SK-N-SH (cell line): ENCODE data around the gene KLF15. TPM values are rescaled to one million over a fixed set of nuclear protein-coding genes. Genes with fewer than 3 reads are reported as not detected.

Experiments used
- CTCF ChIA-PET: fragments of 300-600, 350-600 bp; formaldehyde crosslinking; extraction: SDS; loops from one replicate; lab custom pipeline; 2021; lab: Yijun Ruan, JAX
- POLR2A ChIA-PET: fragments of 350-600 bp; sonication (Branson Sonifier 250); formaldehyde crosslinking; extraction: SDS; loops from one replicate; lab custom pipeline; 2020; ENCODE audit warnings: antibody characterized with exemption, inconsistent platforms; lab: Yijun Ruan, JAX
- DNase-seq: peaks from one replicate; pipeline ENCODE4 v3.0.0; 2012
- H2AFZ ChIP-seq: fragments of 200-600 bp; sonication (generic); 2 replicates; pipeline ENCODE4 v1.8.1; 2016; ENCODE audit warnings: antibody characterized with exemption, mild to moderate bottlenecking, low read depth
- H3F3A ChIP-seq: fragments of 200-600 bp; sonication (generic); replicated peaks from 2 replicates; pipeline ENCODE3; 2016; ENCODE audit warnings: antibody characterized with exemption, mild to moderate bottlenecking; ENCODE audit not compliant: insufficient read depth
- H3K27ac ChIP-seq, 2 experiments: fragments of 200-500 bp in 1 of 2; fragments of 200-600 bp in 1 of 2; sonication (Bioruptor generic) in 1 of 2; sonication (generic), shearing (Covaris generic) in 1 of 2; 2 replicates each; pipeline versions ENCODE4 v1.5.1 to v1.6.1; 2014 to 2016; ENCODE audit warnings: low read depth in 2 of 2, inconsistent platforms in 1 of 2, low read length in 1 of 2, mild to moderate bottlenecking in 1 of 2, mixed read lengths in 1 of 2
- H3K27me3 ChIP-seq: fragments of 200-600 bp; sonication (generic), shearing (Covaris generic); 2 replicates; pipeline ENCODE4 v1.6.1; 2016; ENCODE audit warnings: mixed run types; ENCODE audit not compliant: insufficient read depth
- H3K36me3 ChIP-seq, 2 experiments: fragments of 200-500 bp in 1 of 2; fragments of 200-600 bp in 1 of 2; sonication (Bioruptor generic) in 1 of 2; sonication (generic) in 1 of 2; replicated peaks in 1 of 2; 2 replicates each; pipeline versions ENCODE3 to v1.5.1; 2014 to 2016; ENCODE audit warnings: low read length in 1 of 2, mild to moderate bottlenecking in 1 of 2; ENCODE audit not compliant: insufficient read depth in 2 of 2, control insufficient read depth in 1 of 2
- H3K4me1 ChIP-seq, 2 experiments: fragments of 200-500 bp in 1 of 2; fragments of 200-600 bp in 1 of 2; sonication (Bioruptor generic) in 1 of 2; sonication (generic), shearing (Covaris generic) in 1 of 2; 2 replicates each; pipeline versions ENCODE4 v1.5.1 to v1.6.1; 2014 to 2016; ENCODE audit warnings: low read depth in 1 of 2, low read length in 1 of 2, mixed run types in 1 of 2; ENCODE audit not compliant: insufficient read depth in 2 of 2, control insufficient read depth in 1 of 2
- H3K4me2 ChIP-seq: fragments of 200-600 bp; sonication (generic), shearing (Covaris generic); 2 replicates; pipeline ENCODE4 v1.6.1; 2017; ENCODE audit warnings: mixed run types
- H3K4me3 ChIP-seq, 2 experiments: fragments of 200-500 bp in 1 of 2; fragments of 200-600 bp in 1 of 2; sonication (Bioruptor generic) in 1 of 2; sonication (generic), shearing (Covaris generic) in 1 of 2; 2 replicates each; pipeline versions ENCODE4 v1.5.1 to v1.8.1; 2014 to 2016; ENCODE audit warnings: low read depth in 2 of 2, inconsistent platforms in 1 of 2, low read length in 1 of 2, mild to moderate bottlenecking in 1 of 2, mixed read lengths in 1 of 2, moderate library complexity in 1 of 2
- H3K79me2 ChIP-seq: fragments of 200-600 bp; sonication (generic); 2 replicates; pipeline ENCODE4 v1.8.1; 2017; ENCODE audit warnings: mild to moderate bottlenecking; ENCODE audit not compliant: insufficient read depth
- H3K9ac ChIP-seq: fragments of 200-600 bp; sonication (generic); 2 replicates; pipeline ENCODE4 v1.6.1; 2017; ENCODE audit warnings: mixed run types
- H3K9me2 ChIP-seq: fragments of 200-600 bp; sonication (generic); 2 replicates; pipeline ENCODE4 v1.6.1; 2017; ENCODE audit warnings: mixed run types
- H3K9me3 ChIP-seq: fragments of 200-600 bp; sonication (generic); 2 replicates; pipeline ENCODE4 v1.6.1; 2017; ENCODE audit warnings: mixed run types, mild to moderate bottlenecking, moderate library complexity
- H4K20me1 ChIP-seq: fragments of 200-600 bp; sonication (generic); 2 replicates; pipeline ENCODE4 v1.6.1; 2017; ENCODE audit warnings: mild to moderate bottlenecking, mixed run types; ENCODE audit not compliant: insufficient read depth
- EZH2phosphoT487 ChIP-seq: fragments of 200-600 bp; sonication (generic); IDR thresholded peaks from 2 replicates; pipeline ENCODE4 v1.6.1; 2017; ENCODE audit warnings: low read depth, mixed run types, mild to moderate bottlenecking, antibody characterized with exemption, moderate library complexity, borderline replicate concordance
- JUND ChIP-seq: IDR thresholded peaks from 2 replicates; pipeline ENCODE4 v1.4.0; 2012
- MEF2A ChIP-seq: IDR thresholded peaks from 2 replicates; pipeline ENCODE4 v1.4.0; 2012; ENCODE audit warnings: low read depth, borderline replicate concordance
- POLR2AphosphoS5 ChIP-seq: IDR thresholded peaks from 2 replicates; pipeline ENCODE4 v1.6.1; 2012; ENCODE audit warnings: low read depth, low read length
- RAD21 ChIP-seq: IDR thresholded peaks from 2 replicates; pipeline ENCODE4 v1.6.1; 2012; ENCODE audit warnings: mild to moderate bottlenecking, low read length
- RCOR1 ChIP-seq: fragments of 150-350 bp; IDR thresholded peaks from 2 replicates; pipeline ENCODE4 v1.6.1; 2017; ENCODE audit warnings: antibody characterized with exemption, low read length
- RFX5 ChIP-seq: IDR thresholded peaks from 2 replicates; pipeline ENCODE4 v1.6.1; 2012; ENCODE audit warnings: mild to moderate bottlenecking, improper control_type of control experiment, low read length
- RXRA ChIP-seq: IDR thresholded peaks from 2 replicates; pipeline ENCODE4 v1.4.0; 2012; ENCODE audit warnings: low read depth, mild to moderate bottlenecking, borderline replicate concordance
- SMC3 ChIP-seq: IDR thresholded peaks from 2 replicates; pipeline ENCODE4 v1.6.1; 2012; ENCODE audit warnings: low read depth, low read length, improper control_type of control experiment
- TCF12 ChIP-seq: IDR thresholded peaks from 2 replicates; pipeline ENCODE4 v1.4.0; 2012
- TEAD4 ChIP-seq: IDR thresholded peaks from 2 replicates; pipeline ENCODE4 v1.4.0; 2012; ENCODE audit warnings: mild to moderate bottlenecking, borderline replicate concordance; ENCODE audit not compliant: insufficient read depth
- YY1 ChIP-seq: IDR thresholded peaks from 2 replicates; pipeline ENCODE4 v1.4.0; 2012; ENCODE audit warnings: low read depth, mild to moderate bottlenecking
- WGBS: methylation state at CpG from one replicate; pipeline ENCODE4 v1.1.6; 2017; ENCODE audit warnings: low lambda C conversion rate; 5-methylcytosine and 5-hydroxymethylcytosine counted together
- polyA plus RNA-seq, 3 experiments: library from polyadenylated mRNA; depleted of rRNA; stranded (reverse); fragments of >200 nt; gene quantifications; 2 replicates each; pipeline ENCODE4 v1.2.3, GENCODE V29; 2012
- TF ChIP-seq, protein P1 (sequence below): IDR thresholded peaks from 2 replicates; pipeline ENCODE4 v1.4.0; 2012; ENCODE audit warnings: low read depth, borderline replicate concordance
- TF ChIP-seq, protein P2 (sequence below): IDR thresholded peaks from 2 replicates; pipeline ENCODE4; 2012
- TF ChIP-seq, protein P3 (sequence below): fragments of 200-600 bp; sonication (generic); IDR thresholded peaks from 2 replicates; pipeline ENCODE4 v1.6.1; 2017; ENCODE audit warnings: antibody characterized with exemption, mild to moderate bottlenecking, moderate library complexity
- TF ChIP-seq, protein P4 (sequence below): IDR thresholded peaks from 2 replicates; pipeline ENCODE4 v1.4.0; 2012; ENCODE audit warnings: low read depth
- TF ChIP-seq, protein P5 (sequence below): IDR thresholded peaks from 2 replicates; pipeline ENCODE4 v1.6.1; 2012; ENCODE audit warnings: mild to moderate bottlenecking, low read depth, low read length, moderate library complexity

The KLF15 gene
- polyA plus RNA-seq, 1 of the 3 experiments (the other 2 are of a cell fraction): 0.28 TPM

DNA sequence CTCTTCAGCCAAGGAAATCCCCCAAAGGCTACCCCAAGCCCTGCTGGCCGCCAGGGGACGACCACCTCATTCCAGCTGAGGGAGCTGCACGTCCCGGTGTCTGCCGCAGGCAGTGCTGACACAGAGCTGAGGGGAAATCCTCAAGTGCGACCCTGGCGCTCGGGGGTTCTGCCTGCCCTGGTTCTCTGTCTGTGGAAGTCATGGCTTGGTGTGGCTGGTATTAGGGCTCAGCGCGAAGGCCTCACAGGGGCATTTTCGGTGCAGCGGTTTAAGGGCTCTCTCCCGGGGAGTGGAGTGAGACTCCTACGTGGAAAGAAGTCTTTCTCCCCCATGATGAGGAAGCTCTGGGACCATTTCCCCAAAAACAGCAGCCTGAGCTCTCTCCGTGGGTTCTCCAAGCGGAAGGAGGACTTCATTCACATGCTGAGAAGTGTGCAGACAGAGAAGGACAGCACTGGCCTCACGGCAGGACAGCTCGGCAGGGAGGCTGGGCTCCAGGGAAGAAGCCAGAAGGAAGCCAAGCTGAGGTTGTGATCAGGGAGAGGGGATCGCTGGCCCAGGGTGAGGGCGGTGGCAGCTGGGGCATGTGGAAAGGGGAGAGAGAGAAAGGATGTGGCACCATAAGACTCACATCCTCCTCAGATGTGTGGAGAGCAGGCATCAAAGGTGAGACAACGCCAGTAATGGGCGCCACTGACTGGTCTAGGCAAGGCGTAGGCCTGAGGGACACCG, 48.6 kb downstream of the KLF15 start:
- CTCF ChIA-PET: no interaction called here
- TF ChIP-seq, protein P1, sequence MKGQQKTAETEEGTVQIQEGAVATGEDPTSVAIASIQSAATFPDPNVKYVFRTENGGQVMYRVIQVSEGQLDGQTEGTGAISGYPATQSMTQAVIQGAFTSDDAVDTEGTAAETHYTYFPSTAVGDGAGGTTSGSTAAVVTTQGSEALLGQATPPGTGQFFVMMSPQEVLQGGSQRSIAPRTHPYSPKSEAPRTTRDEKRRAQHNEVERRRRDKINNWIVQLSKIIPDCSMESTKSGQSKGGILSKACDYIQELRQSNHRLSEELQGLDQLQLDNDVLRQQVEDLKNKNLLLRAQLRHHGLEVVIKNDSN: no peak
- TF ChIP-seq, protein P2, sequence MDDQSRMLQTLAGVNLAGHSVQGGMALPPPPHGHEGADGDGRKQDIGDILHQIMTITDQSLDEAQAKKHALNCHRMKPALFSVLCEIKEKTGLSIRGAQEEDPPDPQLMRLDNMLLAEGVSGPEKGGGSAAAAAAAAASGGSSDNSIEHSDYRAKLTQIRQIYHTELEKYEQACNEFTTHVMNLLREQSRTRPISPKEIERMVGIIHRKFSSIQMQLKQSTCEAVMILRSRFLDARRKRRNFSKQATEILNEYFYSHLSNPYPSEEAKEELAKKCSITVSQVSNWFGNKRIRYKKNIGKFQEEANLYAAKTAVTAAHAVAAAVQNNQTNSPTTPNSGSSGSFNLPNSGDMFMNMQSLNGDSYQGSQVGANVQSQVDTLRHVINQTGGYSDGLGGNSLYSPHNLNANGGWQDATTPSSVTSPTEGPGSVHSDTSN: no peak
- TF ChIP-seq, protein P3, sequence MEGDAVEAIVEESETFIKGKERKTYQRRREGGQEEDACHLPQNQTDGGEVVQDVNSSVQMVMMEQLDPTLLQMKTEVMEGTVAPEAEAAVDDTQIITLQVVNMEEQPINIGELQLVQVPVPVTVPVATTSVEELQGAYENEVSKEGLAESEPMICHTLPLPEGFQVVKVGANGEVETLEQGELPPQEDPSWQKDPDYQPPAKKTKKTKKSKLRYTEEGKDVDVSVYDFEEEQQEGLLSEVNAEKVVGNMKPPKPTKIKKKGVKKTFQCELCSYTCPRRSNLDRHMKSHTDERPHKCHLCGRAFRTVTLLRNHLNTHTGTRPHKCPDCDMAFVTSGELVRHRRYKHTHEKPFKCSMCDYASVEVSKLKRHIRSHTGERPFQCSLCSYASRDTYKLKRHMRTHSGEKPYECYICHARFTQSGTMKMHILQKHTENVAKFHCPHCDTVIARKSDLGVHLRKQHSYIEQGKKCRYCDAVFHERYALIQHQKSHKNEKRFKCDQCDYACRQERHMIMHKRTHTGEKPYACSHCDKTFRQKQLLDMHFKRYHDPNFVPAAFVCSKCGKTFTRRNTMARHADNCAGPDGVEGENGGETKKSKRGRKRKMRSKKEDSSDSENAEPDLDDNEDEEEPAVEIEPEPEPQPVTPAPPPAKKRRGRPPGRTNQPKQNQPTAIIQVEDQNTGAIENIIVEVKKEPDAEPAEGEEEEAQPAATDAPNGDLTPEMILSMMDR: no peak
- TF ChIP-seq, protein P4, sequence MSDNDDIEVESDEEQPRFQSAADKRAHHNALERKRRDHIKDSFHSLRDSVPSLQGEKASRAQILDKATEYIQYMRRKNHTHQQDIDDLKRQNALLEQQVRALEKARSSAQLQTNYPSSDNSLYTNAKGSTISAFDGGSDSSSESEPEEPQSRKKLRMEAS: no peak
- no peak for TF ChIP-seq RXRA
- TF ChIP-seq TCF12: no peak
- TF ChIP-seq MEF2A: no peak
- no peak for TF ChIP-seq SMC3
- no peak for TF ChIP-seq RFX5
- TF ChIP-seq RAD21: no peak
- TF ChIP-seq POLR2AphosphoS5: no peak
- no peak for TF ChIP-seq JUND
- TF ChIP-seq, all 33 proteins: peak for 0

DNA sequence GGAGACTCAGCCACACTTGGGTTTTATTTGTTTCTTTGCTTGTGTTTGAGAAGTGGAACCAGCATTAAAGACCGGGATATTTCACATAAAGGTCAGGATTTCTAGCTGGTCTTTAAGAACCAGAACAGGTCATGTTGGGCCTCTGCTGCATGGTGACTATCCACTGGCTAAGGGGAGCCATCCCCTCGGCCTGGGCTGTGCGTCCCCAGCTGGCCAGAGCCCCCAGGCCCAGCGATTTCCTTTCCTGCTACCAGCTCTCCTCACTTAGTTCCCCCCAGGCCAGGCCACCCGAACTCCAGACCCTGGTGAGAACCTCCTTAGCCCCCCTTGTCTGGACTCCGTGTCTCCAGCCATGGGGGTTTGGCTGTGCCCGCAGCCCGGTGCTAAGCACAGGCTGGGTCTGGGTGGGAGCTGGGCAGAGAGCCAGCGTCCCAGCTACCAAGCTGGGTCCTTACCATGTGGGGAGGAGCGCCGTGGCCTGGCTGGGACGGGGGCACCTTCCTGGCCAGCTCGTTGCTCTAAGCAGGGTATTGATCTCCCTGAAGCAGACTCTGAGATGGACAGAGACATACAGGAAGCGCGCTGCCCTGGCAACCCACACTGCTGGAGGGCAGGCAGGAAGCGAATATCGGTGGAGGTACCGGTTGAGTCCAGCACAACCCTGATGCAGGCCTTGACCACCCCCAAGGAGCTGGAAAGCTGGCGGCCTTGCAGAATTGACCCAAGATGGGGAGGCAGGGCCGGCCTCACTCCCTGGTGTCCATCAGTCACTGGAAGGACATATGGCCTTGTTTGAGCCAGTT, 49.4 kb downstream of the KLF15 start:
- H3K9me3 ChIP-seq: peaks cover 11% of the 10 kb centered on the region; the same call in 1 of the 2 replicates
- H3K4me1 ChIP-seq: no peaks in the 10 kb centered on the region
- H3K36me3 ChIP-seq: no peaks in the 10 kb centered on the region
- H2AFZ ChIP-seq: no peak overlapping the region
- H3K4me3 ChIP-seq: no peak overlapping the region
- H3K27me3 ChIP-seq: no peaks in the 10 kb centered on the region
- no peak for DNase-seq
- H3K27ac ChIP-seq: no peak overlapping the region
- no peak overlapping the region for H3K9ac ChIP-seq
- H3K9me2 ChIP-seq: no peaks in the 10 kb centered on the region
- POLR2A ChIA-PET: no interaction called here
- no peaks in the 10 kb centered on the region for H3F3A ChIP-seq
- no peak overlapping the region for H3K4me2 ChIP-seq
- H3K79me2 ChIP-seq: no peaks in the 10 kb centered on the region
- WGBS: 46% methylated on average over 9 of the region's 20 CpGs
- H4K20me1 ChIP-seq: no peaks in the 10 kb centered on the region
- CTCF ChIA-PET: no interaction called here
- TF ChIP-seq RXRA (no peak), SMC3 (no peak), RCOR1 (no peak), YY1 (no peak), RAD21 (no peak), TEAD4 (no peak), EZH2phosphoT487 (no peak)
- TF ChIP-seq, protein P1: no peak
- TF ChIP-seq, protein P5, sequence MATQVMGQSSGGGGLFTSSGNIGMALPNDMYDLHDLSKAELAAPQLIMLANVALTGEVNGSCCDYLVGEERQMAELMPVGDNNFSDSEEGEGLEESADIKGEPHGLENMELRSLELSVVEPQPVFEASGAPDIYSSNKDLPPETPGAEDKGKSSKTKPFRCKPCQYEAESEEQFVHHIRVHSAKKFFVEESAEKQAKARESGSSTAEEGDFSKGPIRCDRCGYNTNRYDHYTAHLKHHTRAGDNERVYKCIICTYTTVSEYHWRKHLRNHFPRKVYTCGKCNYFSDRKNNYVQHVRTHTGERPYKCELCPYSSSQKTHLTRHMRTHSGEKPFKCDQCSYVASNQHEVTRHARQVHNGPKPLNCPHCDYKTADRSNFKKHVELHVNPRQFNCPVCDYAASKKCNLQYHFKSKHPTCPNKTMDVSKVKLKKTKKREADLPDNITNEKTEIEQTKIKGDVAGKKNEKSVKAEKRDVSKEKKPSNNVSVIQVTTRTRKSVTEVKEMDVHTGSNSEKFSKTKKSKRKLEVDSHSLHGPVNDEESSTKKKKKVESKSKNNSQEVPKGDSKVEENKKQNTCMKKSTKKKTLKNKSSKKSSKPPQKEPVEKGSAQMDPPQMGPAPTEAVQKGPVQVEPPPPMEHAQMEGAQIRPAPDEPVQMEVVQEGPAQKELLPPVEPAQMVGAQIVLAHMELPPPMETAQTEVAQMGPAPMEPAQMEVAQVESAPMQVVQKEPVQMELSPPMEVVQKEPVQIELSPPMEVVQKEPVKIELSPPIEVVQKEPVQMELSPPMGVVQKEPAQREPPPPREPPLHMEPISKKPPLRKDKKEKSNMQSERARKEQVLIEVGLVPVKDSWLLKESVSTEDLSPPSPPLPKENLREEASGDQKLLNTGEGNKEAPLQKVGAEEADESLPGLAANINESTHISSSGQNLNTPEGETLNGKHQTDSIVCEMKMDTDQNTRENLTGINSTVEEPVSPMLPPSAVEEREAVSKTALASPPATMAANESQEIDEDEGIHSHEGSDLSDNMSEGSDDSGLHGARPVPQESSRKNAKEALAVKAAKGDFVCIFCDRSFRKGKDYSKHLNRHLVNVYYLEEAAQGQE: no peak

More for the DNA sequence above, 48.6 kb downstream of the KLF15 start:
- Histone ChIP-seq H3K4me1 (no peaks in the 10 kb centered on the region), H3K36me3 (no peaks in the 10 kb centered on the region), H3K4me3 (no peak overlapping the region), H3K79me2 (no peaks in the 10 kb centered on the region), H3F3A (no peaks in the 10 kb centered on the region), H3K27ac (no peak overlapping the region), H3K9me3 (0 out of 2 replicates have a peak, but pooled peaks cover 3% of the 10 kb centered on the region), H3K4me2 (no peak overlapping the region), H4K20me1 (no peaks in the 10 kb centered on the region), H3K27me3 (no peaks in the 10 kb centered on the region), H2AFZ (no peak overlapping the region), H3K9me2 (no peaks in the 10 kb centered on the region), H3K9ac (no peak overlapping the region)
- no peak for DNase-seq
- POLR2A ChIA-PET: no interaction called here
- WGBS: 58% methylated on average over 16 of the region's 24 CpGs
